Stimulated activated CD4-positive, alpha-beta T cell treated with anti-CD3 and anti-CD28 coated beads, Interleukin-4, amount 100 ng/mL, for 4 hours (primary cell): ENCODE results near the gene COX7A1.

Experiments used
- DNase-seq, 2 experiments: peaks; one replicate each; pipeline ENCODE4 v3.0.0-alpha.2; 2020

COX7A1 gene

GRCh38 chr19:36111200-36111539 lies 41.1 kb downstream of the COX7A1 start:
- DNase-seq = no peak

- DNase-seq = no peak
These were observed 41.6 kb downstream of the COX7A1 start, which contains the start of gene OVOL3 for GRCh38 chr19:36110487-36111199. Gene OVOL3 (plus strand): TSS chr19:36111143. CDS start chr19:36111203, 60 bp downstream.

- no peak for DNase-seq
These were observed 43.6 kb downstream of the COX7A1 start for GRCh38 chr19:36108684-36109083.

- DNase-seq = no peak
These were observed 45.3 kb downstream of the COX7A1 start for GRCh38 chr19:36106991-36107390.

GRCh38 chr19:36106441-36106840 lies 45.8 kb downstream of the COX7A1 start:
- no peak for DNase-seq

- DNase-seq = no peak
These were observed 48.2 kb downstream of the COX7A1 start for GRCh38 chr19:36103842-36104552.

GRCh38 chr19:36103040-36103626 lies 49.1 kb downstream of the COX7A1 start:
- DNase-seq = no peak

- no peak for DNase-seq
These were observed 50.5 kb downstream of the COX7A1 start for GRCh38 chr19:36101550-36102327.
